Measurements from ENCODE around the gene GPX6.

DNA sequence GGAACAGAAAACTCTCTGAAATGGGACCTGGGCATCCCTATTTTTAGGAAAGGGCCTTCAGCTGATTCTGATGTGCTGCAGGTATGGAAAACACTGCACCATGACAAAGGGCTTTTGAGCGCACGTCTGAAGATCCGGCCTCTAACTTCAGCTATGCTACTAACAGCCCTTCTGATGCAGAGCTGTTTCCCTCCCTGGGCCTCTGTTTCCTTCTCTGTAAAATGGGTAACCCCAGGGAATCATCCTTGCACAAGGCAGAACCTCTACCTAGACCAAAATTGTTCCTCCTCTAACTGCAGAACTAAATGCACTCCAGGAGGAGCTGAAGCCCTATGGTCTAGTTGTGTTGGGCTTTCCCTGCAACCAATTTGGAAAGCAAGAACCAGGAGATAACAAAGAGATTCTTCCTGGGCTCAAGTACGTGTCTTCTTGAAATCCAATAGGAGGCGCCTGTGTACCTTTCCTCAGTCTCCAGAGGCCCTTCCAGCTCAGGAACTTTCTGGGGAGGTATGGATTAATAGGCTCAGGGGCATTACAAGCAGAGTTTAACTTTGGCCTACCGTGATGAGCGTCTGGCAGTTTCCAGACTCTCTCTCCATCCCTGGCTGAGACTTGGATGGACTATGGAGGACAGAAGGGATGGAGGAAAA lies 16.0 kb upstream of the GPX6 start:
- TF ChIP-seq TCF12 (IDR thresholded peaks at IDR 0.05; ENCODE audit: low read depth) (no peak), CEBPB (IDR thresholded peaks at IDR 0.05) (no peak), REST (IDR thresholded peaks at IDR 0.05; ENCODE audit: low read depth) (no peak)

Measured in Ishikawa (cell line).